BE2C (cell line): ENCODE measurements around the gene PICK1.
"Not testable (repeated sequence)": the region's sequence is repeated elsewhere in the genome, so short reads cannot be mapped to it uniquely, and the experiment has no call there.

ENCODE experiments used
- DNase-seq: peaks from one replicate; pipeline ENCODE4 v3.0.0-alpha.2; 2020
- H3K27me3 ChIP-seq: fragments of 250-450 bp; sonication (Bioruptor Pico); 2 replicates; pipeline ENCODE4 v1.5.1; 2020; ENCODE audit warnings: mild to moderate bottlenecking
- H3K36me3 ChIP-seq: fragments of 250-450 bp; sonication (Bioruptor Pico); 2 replicates; pipeline ENCODE4 v1.5.1; 2020; ENCODE audit warnings: mild to moderate bottlenecking
- H3K4me1 ChIP-seq: fragments of 250-450 bp; sonication (Bioruptor Pico); 2 replicates; pipeline ENCODE4 v1.5.1; 2020
- H3K4me3 ChIP-seq: 2 replicates; pipeline ENCODE4 v1.5.1; 2011; ENCODE audit warnings: low read depth, low read length
- H3K9me3 ChIP-seq: fragments of 250-450 bp; sonication (Bioruptor Pico); 2 replicates; pipeline ENCODE4 v1.5.1; 2020
- CTCF ChIP-seq: IDR thresholded peaks from 2 replicates; pipeline ENCODE4 v1.5.1; 2012; ENCODE audit warnings: mild to moderate bottlenecking, low read depth, low read length

Gene PICK1

GRCh38 chr22:38110863-38111852 lies 54.0 kb downstream of the PICK1 start:
- no peaks in the 10 kb centered on the region for H3K9me3 ChIP-seq
- no peak for DNase-seq
- no peak for TF ChIP-seq CTCF
- no peaks in the 10 kb centered on the region for H3K36me3 ChIP-seq
- H3K4me1 ChIP-seq: peaks cover 3% of the 10 kb centered on the region; the same call in 1 of the 2 replicates
- H3K4me3 ChIP-seq: no peak overlapping the region
- H3K27me3 ChIP-seq: no peaks in the 10 kb centered on the region

GRCh38 chr22:38111925-38112355 lies 54.7 kb downstream of the PICK1 start:
- no peak overlapping the region for H3K4me3 ChIP-seq
- TF ChIP-seq CTCF: no peak

GRCh38 chr22:38112381-38112780 lies 55.2 kb downstream of the PICK1 start:
- no peak for DNase-seq
- Histone ChIP-seq H3K4me1 (peaks cover 3% of the 10 kb centered on the region; the same call in 1 of the 2 replicates), H3K4me3 (no peak overlapping the region), H3K36me3 (no peaks in the 10 kb centered on the region), H3K27me3 (no peaks in the 10 kb centered on the region), H3K9me3 (no peaks in the 10 kb centered on the region)
- TF ChIP-seq CTCF: no peak

More at GRCh38 chr22:38111925-38112355, 54.7 kb downstream of the PICK1 start:
- Histone ChIP-seq H3K27me3 (no peaks in the 10 kb centered on the region), H3K9me3 (no peaks in the 10 kb centered on the region), H3K4me1 (peaks cover 3% of the 10 kb centered on the region; the same call in 1 of the 2 replicates), H3K36me3 (no peaks in the 10 kb centered on the region)
- DNase-seq: no peak

GRCh38 chr22:38114484-38115398 lies 57.5 kb downstream of the PICK1 start:
- Histone ChIP-seq H3K27me3 (no peaks in the 10 kb centered on the region), H3K4me3 (no peak overlapping the region), H3K9me3 (no peaks in the 10 kb centered on the region), H3K36me3 (no peaks in the 10 kb centered on the region), H3K4me1 (peaks cover 3% of the 10 kb centered on the region; the same call in 1 of the 2 replicates)
- peak; percentile 94 for DNase-seq
- TF ChIP-seq CTCF: peak; percentile 95

GRCh38 chr22:38115423-38116205 lies 58.4 kb downstream of the PICK1 start:
- DNase-seq: no peak

GRCh38 chr22:38117556-38117955 lies 60.4 kb downstream of the PICK1 start:
- DNase-seq, H3K36me3 ChIP-seq, H3K27me3 ChIP-seq, H3K9me3 ChIP-seq, H3K4me1 ChIP-seq, H3K4me3 ChIP-seq: not testable (repeated sequence)

More at GRCh38 chr22:38115423-38116205, 58.4 kb downstream of the PICK1 start:
- H3K9me3 ChIP-seq: no peaks in the 10 kb centered on the region
- H3K36me3 ChIP-seq: no peaks in the 10 kb centered on the region
- TF ChIP-seq CTCF: no peak
- no peak overlapping the region for H3K4me3 ChIP-seq
- H3K27me3 ChIP-seq: no peaks in the 10 kb centered on the region
- H3K4me1 ChIP-seq: peaks cover 3% of the 10 kb centered on the region; the same call in 1 of the 2 replicates
